HG03039 (cell line): ENCODE data around the gene TMEM88.

Source experiments
- ATAC-seq: cut with Tn5 transposase; IDR thresholded peaks from one replicate; pipeline ENCODE4 v1.9.1; 2021; ENCODE audit warnings: mild to moderate bottlenecking, moderate library complexity; ENCODE audit not compliant: unreplicated experiment

The TMEM88 gene

DNA sequence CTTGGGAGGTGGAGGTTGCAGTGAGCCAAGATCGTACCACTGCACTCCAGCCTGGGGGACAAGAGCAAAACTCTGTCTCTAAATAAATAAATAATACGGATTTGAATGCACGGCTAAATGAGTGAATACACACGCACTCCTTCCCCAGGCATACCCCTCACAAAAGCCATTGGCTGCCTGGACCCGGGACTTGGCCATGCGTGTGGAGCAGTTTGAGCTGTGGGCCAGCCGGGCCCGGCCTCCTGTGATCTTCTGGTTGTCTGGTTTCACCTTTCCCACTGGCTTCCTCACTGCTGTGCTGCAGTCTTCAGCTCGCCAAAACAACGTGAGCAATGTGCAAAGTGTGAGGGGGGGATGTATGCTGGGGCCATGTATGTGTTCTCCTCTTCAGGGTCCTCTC lies 22.4 kb upstream of the TMEM88 start:
- no peak for ATAC-seq

GRCh38 chr17:7833011-7833794 lies 21.7 kb upstream of the TMEM88 start:
- no peak for ATAC-seq

DNA sequence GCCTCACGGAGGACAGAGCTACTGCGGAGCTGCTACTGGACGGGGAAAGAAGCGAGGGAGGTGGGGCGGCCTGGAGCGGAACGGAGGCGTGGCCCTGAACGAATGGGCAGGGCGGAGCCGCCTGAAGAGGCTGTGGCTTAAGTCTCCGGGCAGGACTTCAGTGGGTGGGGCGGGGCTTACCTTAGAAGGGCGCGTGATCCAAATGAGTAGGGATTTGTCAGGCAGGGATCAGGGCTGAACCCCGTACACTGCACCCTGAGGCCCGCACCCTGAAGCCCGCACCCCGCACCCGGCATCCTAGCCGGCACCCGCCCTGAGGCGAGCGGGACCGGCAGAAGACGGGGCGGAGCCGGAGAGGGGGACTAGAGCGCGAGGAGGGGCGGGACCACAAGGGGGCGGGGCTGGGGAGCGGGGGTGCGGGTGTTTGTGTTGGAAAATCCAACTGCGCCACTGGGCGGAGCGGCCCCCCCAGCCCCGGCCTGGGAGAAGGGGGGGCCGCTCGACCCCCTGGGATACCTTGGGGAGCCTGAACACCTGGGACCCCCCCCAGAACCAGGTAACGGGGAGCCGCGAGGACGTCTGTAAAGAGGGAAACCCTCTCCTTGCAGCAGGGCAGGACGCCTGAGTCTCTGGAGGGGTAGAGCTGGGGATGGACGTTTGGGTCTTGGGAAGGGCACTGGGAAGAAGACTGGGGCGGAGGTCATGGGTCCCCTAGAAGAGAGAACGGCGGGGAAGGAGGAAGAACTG lies 20.9 kb upstream of the TMEM88 start, which contains the start of gene KDM6B:
Gene KDM6B (plus strand): TSS at position 423 of the 747 bp plus-strand sequence. CDS start 11,338 bp downstream, outside the sequence.
- peak; percentile 36 for ATAC-seq

GRCh38 chr17:7834542-7834956 lies 20.3 kb upstream of the TMEM88 start:
- ATAC-seq = no peak

DNA sequence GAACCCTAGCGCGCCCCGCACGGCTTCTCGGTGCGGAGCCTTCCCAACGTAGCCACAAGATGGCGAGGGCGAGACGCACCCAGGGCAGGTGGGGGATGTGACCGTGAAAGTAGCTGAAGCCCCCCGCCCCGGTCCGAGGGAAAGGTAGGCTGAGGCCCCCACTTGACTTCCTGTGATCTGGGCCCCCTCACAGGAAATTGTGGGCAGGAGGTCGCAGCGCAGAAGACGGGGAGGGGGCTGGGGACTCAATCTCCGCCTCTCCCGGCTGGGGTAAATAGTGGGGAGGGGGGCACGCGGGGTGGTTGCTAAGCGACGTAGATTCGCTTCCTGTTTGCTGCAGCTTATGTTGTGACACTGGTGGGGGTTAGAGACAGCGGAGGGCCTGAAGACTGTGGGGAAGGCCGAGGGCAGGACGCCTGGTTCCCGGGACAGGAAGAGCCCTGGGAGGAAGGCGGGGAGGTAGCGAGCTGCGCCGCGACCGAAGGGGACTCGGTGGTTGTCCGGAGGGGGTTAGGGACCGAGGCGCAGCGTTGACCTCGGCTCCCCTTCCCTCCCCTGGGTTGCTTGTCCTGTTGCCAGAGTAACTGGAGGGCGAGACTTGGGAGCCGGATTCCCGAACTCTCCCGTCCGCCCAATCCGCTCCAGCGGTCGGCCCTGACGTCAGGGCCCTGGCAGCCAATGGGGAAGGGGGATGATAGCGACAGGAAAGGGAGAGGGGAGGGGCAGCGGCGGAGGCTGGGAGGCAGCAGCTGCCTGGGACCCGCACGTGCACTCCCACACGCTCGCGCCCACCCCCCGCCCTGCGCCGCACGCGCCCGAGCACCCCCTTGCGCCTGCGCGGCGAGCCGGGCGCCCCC lies 19.7 kb upstream of the TMEM88 start:
- peak; percentile 39 for ATAC-seq

DNA sequence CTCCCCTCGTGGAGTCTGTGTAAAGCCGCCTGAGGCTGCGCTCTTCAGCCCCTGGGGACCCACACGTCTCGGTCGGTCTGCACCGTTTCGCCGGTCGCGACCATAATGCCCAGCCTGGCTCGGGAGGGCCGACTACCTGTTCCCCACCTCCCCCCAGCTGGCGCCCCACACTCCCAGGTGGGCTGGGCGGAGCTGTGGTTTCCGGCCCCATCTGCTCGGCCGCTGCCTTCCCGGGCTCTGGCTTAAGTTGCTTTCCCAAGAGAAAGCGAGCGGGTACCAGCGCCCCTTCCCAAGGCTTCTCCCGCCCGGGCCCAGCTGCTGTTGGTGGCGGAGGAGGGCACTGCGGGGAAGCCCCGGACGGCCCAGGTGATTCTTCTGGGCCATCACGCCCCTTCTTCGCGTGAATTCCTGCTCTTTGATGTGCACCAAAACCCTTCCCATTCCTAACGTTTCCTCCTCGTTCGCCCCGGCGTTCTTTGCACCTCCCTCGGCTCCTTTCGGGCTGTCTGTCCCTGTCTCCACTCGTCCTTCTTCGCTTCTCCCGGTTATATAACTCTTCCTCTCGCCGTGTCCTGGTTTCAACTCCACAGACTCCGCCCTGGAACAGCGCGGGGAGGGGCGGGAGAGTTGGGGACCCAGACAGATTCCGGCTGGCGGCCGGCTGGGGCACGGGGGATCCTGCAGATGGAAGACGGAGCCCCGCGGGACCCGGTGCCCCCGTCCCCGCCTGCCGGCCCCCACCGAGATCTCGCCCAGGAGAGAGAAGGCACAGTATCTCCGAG lies 18.9 kb upstream of the TMEM88 start:
- ATAC-seq = peak; percentile 26

- ATAC-seq = no peak
Measured at GRCh38 chr17:7836596-7837407, 18.1 kb upstream of the TMEM88 start.

DNA sequence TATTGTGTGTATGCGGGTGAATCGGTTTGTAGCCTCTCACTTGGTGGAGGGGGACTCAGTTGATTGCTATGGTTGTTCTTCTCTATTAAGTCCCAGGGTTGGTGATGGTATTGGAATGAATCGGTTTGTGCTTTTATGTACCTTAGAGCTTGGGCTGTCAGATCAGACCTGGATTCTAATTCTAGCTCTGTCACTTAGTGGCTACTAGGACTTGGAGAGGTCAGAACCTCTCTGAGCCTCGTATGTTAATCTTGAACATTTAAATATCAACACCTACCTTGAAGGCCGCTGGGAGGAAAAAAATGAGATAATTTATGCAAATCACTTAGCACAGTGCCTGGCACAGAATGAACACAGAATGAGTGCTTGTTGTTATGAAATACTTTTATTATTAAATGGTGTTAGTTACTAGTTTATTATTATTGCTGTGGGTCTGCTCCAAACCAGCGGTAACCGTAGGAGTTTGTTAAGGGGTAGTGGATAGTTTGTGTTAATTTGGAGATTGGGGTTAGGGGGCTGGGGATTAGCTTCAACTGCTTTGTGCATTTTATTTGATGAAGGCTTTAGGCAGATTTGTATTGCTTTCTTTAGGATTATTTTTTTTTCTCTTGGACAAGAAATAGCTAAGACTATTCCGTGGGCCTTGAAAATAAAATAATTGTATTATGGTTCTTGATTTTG lies 17.3 kb upstream of the TMEM88 start:
- ATAC-seq = no peak

GRCh38 chr17:7838090-7839075 lies 16.5 kb upstream of the TMEM88 start:
- no peak for ATAC-seq

DNA sequence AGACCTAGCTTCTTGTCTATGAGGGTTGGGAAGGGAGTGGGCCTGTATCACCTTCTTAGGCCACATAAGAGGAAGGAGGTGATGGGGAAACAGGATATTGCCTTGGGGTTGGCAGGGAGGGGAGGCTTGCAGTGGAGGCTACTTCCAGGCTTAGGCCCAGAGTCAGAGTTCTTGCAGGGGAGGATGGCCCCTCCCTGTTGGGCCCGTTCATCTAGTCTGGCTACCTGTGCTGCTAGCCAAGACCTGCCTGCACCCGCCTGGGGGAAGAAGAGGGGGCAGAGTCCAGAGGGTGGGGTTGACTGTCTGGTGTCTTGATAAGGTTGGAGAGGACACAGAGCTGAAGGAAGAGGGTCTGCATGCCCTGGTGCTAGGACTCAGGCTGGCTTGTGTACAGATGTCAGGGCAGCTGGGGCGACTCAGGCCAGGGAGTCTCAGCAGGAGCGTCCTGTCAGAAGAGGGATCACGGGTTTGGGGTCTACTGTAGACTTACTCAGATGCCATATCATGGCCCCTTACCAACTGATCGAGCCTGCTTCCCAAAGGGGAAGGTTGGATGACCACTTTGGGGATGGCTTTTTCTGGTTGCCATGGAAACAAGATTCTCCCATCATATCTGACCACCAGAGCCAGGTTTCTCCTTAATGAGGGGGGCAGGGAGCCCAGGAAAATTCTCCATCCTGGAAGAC lies 15.5 kb upstream of the TMEM88 start:
- ATAC-seq = no peak

- ATAC-seq = no peak
Measured at GRCh38 chr17:7839876-7840261, 15.0 kb upstream of the TMEM88 start.

DNA sequence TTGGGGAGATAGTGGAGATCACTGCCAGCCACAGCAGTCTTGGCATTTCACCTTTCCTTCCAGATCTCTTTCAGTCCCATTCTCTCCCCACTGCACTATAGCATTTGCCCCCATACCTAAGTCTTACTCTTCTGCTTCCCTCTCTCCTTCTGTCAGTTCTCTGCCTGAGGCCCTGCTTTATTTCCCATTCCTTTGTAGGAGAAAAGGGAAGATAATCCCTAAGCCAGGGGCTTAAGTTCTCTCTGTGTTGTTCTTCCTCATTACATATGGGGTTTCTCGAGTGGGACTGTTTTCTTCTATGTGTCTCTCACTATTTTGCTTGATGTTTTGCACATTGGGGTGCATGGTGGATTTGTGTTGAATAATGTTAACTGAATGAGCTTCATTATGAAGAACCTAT lies 14.4 kb upstream of the TMEM88 start:
- ATAC-seq = no peak

DNA sequence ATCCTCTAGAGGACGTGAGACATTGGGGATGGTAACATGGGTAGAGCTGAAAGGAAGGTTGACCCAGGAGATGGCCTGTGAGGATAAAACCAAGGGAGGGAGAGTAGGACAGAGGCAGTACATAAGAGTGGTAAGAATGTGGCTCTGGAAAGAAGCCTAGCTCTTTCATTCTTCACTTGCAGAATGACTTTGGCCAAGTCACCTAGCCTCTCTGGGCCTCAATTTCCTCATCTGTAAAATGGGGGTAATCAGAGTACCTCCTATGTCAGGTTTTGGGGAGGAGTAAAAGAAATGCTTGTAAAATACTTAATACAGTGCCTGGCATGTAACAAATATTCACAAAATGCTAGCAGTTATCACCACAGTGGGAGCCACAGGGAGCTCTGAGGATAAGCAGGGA lies 14.0 kb upstream of the TMEM88 start:
- ATAC-seq = no peak

DNA sequence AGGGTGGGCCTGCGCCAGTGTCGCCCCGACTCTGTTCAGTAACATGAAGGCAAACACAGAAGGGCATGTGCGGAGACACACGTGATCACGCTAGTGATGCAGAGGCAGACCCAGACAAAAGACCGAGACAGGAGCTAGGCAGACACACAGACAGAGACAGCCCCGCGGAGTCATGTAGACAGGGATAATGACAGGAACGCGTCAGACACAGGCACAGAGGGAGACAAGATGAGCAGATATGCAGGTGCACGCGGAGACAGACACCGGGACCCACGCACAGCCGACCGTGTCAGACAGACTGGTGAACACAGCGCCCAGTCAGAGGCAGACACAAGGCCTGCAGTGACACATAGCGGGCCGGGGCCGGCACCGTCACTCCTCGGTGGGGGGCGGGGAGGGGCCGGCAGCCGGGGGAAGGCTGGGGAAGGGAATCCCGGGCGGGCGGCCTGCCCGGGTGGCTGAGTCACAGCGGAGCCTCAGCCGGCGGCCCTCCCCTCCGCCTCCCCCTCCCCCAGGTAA lies 13.4 kb upstream of the TMEM88 start:
- ATAC-seq = peak; percentile 8

DNA sequence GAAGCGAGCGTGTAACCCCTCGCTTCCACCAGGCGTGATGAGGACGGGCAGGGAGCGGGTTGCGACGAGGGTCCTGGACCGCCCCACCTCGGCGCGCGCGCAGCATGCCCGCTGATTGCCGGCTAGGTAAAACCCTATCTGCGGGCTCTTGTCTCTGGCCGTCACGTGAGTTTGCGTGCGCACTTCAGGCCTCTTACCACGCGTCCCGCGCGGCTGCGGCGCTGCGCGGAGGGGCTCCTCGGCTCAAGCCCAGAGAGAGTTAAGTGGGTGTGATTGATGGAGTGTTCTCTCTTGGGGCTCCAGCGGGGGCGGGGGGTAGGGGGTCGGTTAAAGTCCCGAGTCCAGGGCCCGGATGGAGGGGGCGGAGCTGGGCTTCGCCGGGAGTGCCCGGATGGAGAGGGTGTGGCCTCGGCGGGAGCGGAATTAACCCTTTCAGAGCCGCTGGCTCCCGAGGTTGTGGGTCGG lies 12.9 kb upstream of the TMEM88 start:
- peak; percentile 24 for ATAC-seq

- ATAC-seq = peak; percentile 25
Measured at GRCh38 chr17:7842380-7843256, 12.2 kb upstream of the TMEM88 start.
